Neuronal stem cell (in vitro differentiated cells): ENCODE data around the gene SLC2A4.
A peak's percentile ranks its signal among the peaks of the same experiment; 100 is the strongest.

Experiments
- DNase-seq: peaks from one replicate; pipeline ENCODE4 v3.0.0-alpha.2; 2013; ENCODE audit warnings: low spot score
- H2AFZ ChIP-seq: one replicate; pipeline ENCODE4 v1.6.1; 2013; ENCODE audit warnings: mild to moderate bottlenecking, low read length, inconsistent platforms
- H2AK5ac ChIP-seq: 2 replicates; pipeline ENCODE4 v1.6.1; 2013; ENCODE audit warnings: low read depth, mild to moderate bottlenecking, inconsistent platforms, low read length, moderate library complexity, mixed read lengths
- H2BK120ac ChIP-seq: 2 replicates; pipeline ENCODE4 v1.6.1; 2013; ENCODE audit warnings: low read depth, mild to moderate bottlenecking, inconsistent platforms, low read length, moderate library complexity, mixed read lengths
- H2BK12ac ChIP-seq: one replicate; pipeline ENCODE4 v1.6.1; 2013; ENCODE audit warnings: low read length, inconsistent platforms
- H2BK15ac ChIP-seq: 2 replicates; pipeline ENCODE4 v1.6.1; 2013; ENCODE audit warnings: mild to moderate bottlenecking, low read length, inconsistent platforms, mixed read lengths
- H2BK5ac ChIP-seq: one replicate; pipeline ENCODE4 v1.6.1; 2013; ENCODE audit warnings: inconsistent platforms, mild to moderate bottlenecking, low read length, moderate library complexity
- H3K14ac ChIP-seq: one replicate; pipeline ENCODE4 v1.6.1; 2013; ENCODE audit warnings: low read length, inconsistent platforms
- H3K18ac ChIP-seq: 2 replicates; pipeline ENCODE4 v1.6.1; 2013; ENCODE audit warnings: low read length, inconsistent platforms
- H3K23ac ChIP-seq: 2 replicates; pipeline ENCODE4 v1.6.1; 2013; ENCODE audit warnings: low read depth, mild to moderate bottlenecking, mixed read lengths, low read length, inconsistent platforms; ENCODE audit not compliant: poor library complexity
- H3K27ac ChIP-seq: replicated peaks from 3 replicates; pipeline ENCODE4 v1.5.1; 2013; ENCODE audit warnings: low read length, inconsistent platforms
- H3K27me3 ChIP-seq, 3 experiments: 2 replicates each; pipeline ENCODE4 v1.6.1; 2013; ENCODE audit warnings: low read length in 3 of 3, mild to moderate bottlenecking in 2 of 3, inconsistent platforms in 1 of 3, low read depth in 1 of 3, mixed read lengths in 1 of 3, moderate library complexity in 1 of 3; ENCODE audit not compliant: control insufficient read depth in 3 of 3, insufficient read depth in 3 of 3
- H3K36me3 ChIP-seq, 2 donors: replicated peaks in 1 of 2; 2 replicates each; pipeline ENCODE4 v1.6.1; 2013; ENCODE audit warnings: low read length in 2 of 2; ENCODE audit not compliant: control insufficient read depth in 2 of 2, insufficient read depth in 2 of 2
- H3K4ac ChIP-seq: 2 replicates; pipeline ENCODE4 v1.6.1; 2013; ENCODE audit warnings: inconsistent platforms, mild to moderate bottlenecking, low read length, moderate library complexity
- H3K4me1 ChIP-seq, 2 donors: 1 replicate in 1 of 2; 2 replicates in 1 of 2; pipeline ENCODE4 v1.6.1; 2013; ENCODE audit warnings: low read length in 2 of 2, low read depth in 1 of 2; ENCODE audit not compliant: control insufficient read depth in 2 of 2, insufficient read depth in 1 of 2
- H3K4me2 ChIP-seq: one replicate; pipeline ENCODE4 v1.6.1; 2013; ENCODE audit warnings: mild to moderate bottlenecking, low read length, inconsistent platforms; ENCODE audit not compliant: insufficient read depth, poor library complexity, severe bottlenecking
- H3K4me3 ChIP-seq, 2 donors: 2 replicates each; pipeline ENCODE4 v1.5.1; 2013; ENCODE audit warnings: low read length in 2 of 2, mild to moderate bottlenecking in 2 of 2, inconsistent platforms in 1 of 2, moderate library complexity in 1 of 2
- H3K79me1 ChIP-seq: one replicate; pipeline ENCODE4 v1.6.1; 2013; ENCODE audit warnings: low read depth, mild to moderate bottlenecking, inconsistent platforms, low read length, moderate library complexity
- H3K9ac ChIP-seq: one replicate; pipeline ENCODE4 v1.6.1; 2013; ENCODE audit warnings: mild to moderate bottlenecking, low read depth, low read length, inconsistent platforms; ENCODE audit not compliant: poor library complexity
- H3K9me3 ChIP-seq, 2 donors: replicated peaks in 1 of 2; 2 replicates each; pipeline versions ENCODE3 to v1.6.1; 2013; ENCODE audit warnings: low read length in 2 of 2, mild to moderate bottlenecking in 2 of 2, inconsistent platforms in 1 of 2, low read depth in 1 of 2, mixed read lengths in 1 of 2, moderate library complexity in 1 of 2; ENCODE audit not compliant: control insufficient read depth in 2 of 2, insufficient read depth in 1 of 2
- H4K8ac ChIP-seq: one replicate; pipeline ENCODE4 v1.6.1; 2013; ENCODE audit warnings: low read depth, mild to moderate bottlenecking, inconsistent platforms, low read length, moderate library complexity
- H4K91ac ChIP-seq: one replicate; pipeline ENCODE4 v1.6.1; 2013; ENCODE audit warnings: low read length, low read depth, mild to moderate bottlenecking, inconsistent platforms; ENCODE audit not compliant: poor library complexity
- WGBS, 2 donors: extraction: QIAGEN DNeasy Blood & Tissue Kit; methylation state at CpG; one replicate each; pipeline ENCODE4 v1.1.7; 2013; ENCODE audit warnings: missing lambda C conversion rate in 2 of 2, mixed read lengths in 1 of 2; ENCODE audit not compliant: insufficient read length in 2 of 2, insufficient replicate concordance in 1 of 2; ENCODE audit errors: extremely low coverage in 2 of 2; 5-methylcytosine and 5-hydroxymethylcytosine counted together

Gene SLC2A4

GRCh38 chr17:7237266-7237760, 44.2 kb upstream of the SLC2A4 start:
- H3K14ac ChIP-seq, result no peak overlapping the region
- H3K27me3 ChIP-seq, result no peaks in the 10 kb centered on the region
- H2BK5ac ChIP-seq, result peak overlapping the region; percentile 85
- H2BK15ac ChIP-seq, result no peak overlapping the region
- H3K23ac ChIP-seq, result no peak overlapping the region
- peaks cover 15 to 26% of the 10 kb centered on the region in 2 donors for H3K4me1 ChIP-seq
- no peak overlapping the region for H3K18ac ChIP-seq
- H2AFZ ChIP-seq, result no peak overlapping the region
- no CpG with 5 or more reads among the region's 6 CpGs for WGBS, 2 donors
- no peak overlapping the region for H2BK120ac ChIP-seq
- H3K9ac ChIP-seq, result no peak overlapping the region
- no peaks in the 10 kb centered on the region for H3K9me3 ChIP-seq
- peaks cover 18% of the 10 kb centered on the region for H3K79me1 ChIP-seq
- no peak overlapping the region for H4K8ac ChIP-seq
- no peak overlapping the region for H2BK12ac ChIP-seq
- H4K91ac ChIP-seq, result no peak overlapping the region
- DNase-seq, result no peak
- H3K36me3 ChIP-seq, result peaks cover 38 to 50% of the 10 kb centered on the region in 2 donors
- no peak overlapping the region for H2AK5ac ChIP-seq
- peak overlapping the region; percentile 15 to 93 for H3K4me3 ChIP-seq
- no peak overlapping the region for H3K4ac ChIP-seq
- peak overlapping the region; percentile 51 for H3K4me2 ChIP-seq
- peak overlapping the region; percentile 50 for H3K27ac ChIP-seq

GRCh38 chr17:7237761-7238419, 43.6 kb upstream of the SLC2A4 start:
- H3K4me2 ChIP-seq, result peak overlapping the region; percentile 51
- peak; percentile 74 for DNase-seq
- WGBS, 2 donors, result no CpG with 5 or more reads among the region's 73 CpGs
- no peak overlapping the region for H3K14ac ChIP-seq
- H4K91ac ChIP-seq, result no peak overlapping the region
- peak overlapping the region; percentile 44 for H3K4ac ChIP-seq
- H2BK5ac ChIP-seq, result peak overlapping the region; percentile 85
- peaks cover 18% of the 10 kb centered on the region for H3K79me1 ChIP-seq
- no peak overlapping the region for H2BK120ac ChIP-seq
- H3K4me1 ChIP-seq, result peaks cover 14 to 25% of the 10 kb centered on the region in 2 donors
- peak overlapping the region; percentile 93 to 97 for H3K4me3 ChIP-seq
- peaks cover 38 to 47% of the 10 kb centered on the region in 2 donors for H3K36me3 ChIP-seq
- peak overlapping the region; percentile 76 for H3K27ac ChIP-seq
- H2AFZ ChIP-seq, result peak overlapping the region; percentile 54
- no peak overlapping the region for H2BK12ac ChIP-seq
- peak overlapping the region; percentile 87 for H3K9ac ChIP-seq
- no peak overlapping the region for H4K8ac ChIP-seq
- peak overlapping the region; percentile 98 for H3K18ac ChIP-seq
- H3K27me3 ChIP-seq, result no peaks in the 10 kb centered on the region
- H2BK15ac ChIP-seq, result peak overlapping the region; percentile 12
- no peaks in the 10 kb centered on the region for H3K9me3 ChIP-seq
- H2AK5ac ChIP-seq, result peak overlapping the region; percentile 74
- H3K23ac ChIP-seq, result peak overlapping the region; percentile 73

GRCh38 chr17:7238420-7239090, 43.0 kb upstream of the SLC2A4 start:
- peak overlapping the region; percentile 76 for H3K14ac ChIP-seq
- H3K23ac ChIP-seq, result peak overlapping the region; percentile 82
- H4K91ac ChIP-seq, result no peak overlapping the region
- peak overlapping the region; percentile 63 for H3K27ac ChIP-seq
- peak overlapping the region; percentile 18 for H2BK120ac ChIP-seq
- peak overlapping the region; percentile 97 for H2BK5ac ChIP-seq
- H3K18ac ChIP-seq, result peak overlapping the region; percentile 97
- H3K4me3 ChIP-seq, result peak overlapping the region; percentile 93 to 97
- peaks cover 12 to 30% of the 10 kb centered on the region in 2 donors for H3K4me1 ChIP-seq
- no peak overlapping the region for H3K4ac ChIP-seq
- peak overlapping the region; percentile 69 for H2BK15ac ChIP-seq
- H3K9me3 ChIP-seq, result no peaks in the 10 kb centered on the region
- no peak overlapping the region for H4K8ac ChIP-seq
- H2AK5ac ChIP-seq, result peak overlapping the region; percentile 97
- H3K4me2 ChIP-seq, result peak overlapping the region; percentile 41
- peaks cover 38 to 53% of the 10 kb centered on the region in 2 donors for H3K36me3 ChIP-seq
- H3K79me1 ChIP-seq, result peaks cover 18% of the 10 kb centered on the region
- no CpG with 5 or more reads among the region's 39 CpGs for WGBS, 2 donors
- peak overlapping the region; percentile 94 for H3K9ac ChIP-seq
- peak overlapping the region; percentile 42 for H2AFZ ChIP-seq
- no peaks in the 10 kb centered on the region for H3K27me3 ChIP-seq
- DNase-seq, result no peak
- no peak overlapping the region for H2BK12ac ChIP-seq
